ENCODE results near the gene ACTL10.
A peak's percentile ranks its signal among the peaks of the same experiment; 100 is the strongest.

Gene ACTL10

GRCh38 chr20:33674294-33675135, 7.8 kb downstream of the ACTL10 start, which contains the start of gene NECAB3:
TSS of gene NECAB3 (minus strand) at chr20:33674428. CDS start at chr20:33674352, 76 bp downstream.
- no peak for FAIRE-seq
- no peak for DNase-seq (ENCODE audit: extremely low spot score, insufficient read length, low read depth)

- DNase-seq (ENCODE audit: extremely low spot score, insufficient read length, low read depth) (no peak), FAIRE-seq (no peak)
Measured at GRCh38 chr20:33675136-33675959, 8.6 kb downstream of the ACTL10 start.

- DNase-seq (ENCODE audit: extremely low spot score, insufficient read length, low read depth) = no peak
- FAIRE-seq = no peak
Measured at GRCh38 chr20:33676121-33676520, 9.4 kb downstream of the ACTL10 start.

- DNase-seq (ENCODE audit: extremely low spot score, insufficient read length, low read depth) = no peak
- FAIRE-seq = no peak
Measured at GRCh38 chr20:33676652-33677645, 10.2 kb downstream of the ACTL10 start.

- no peak for FAIRE-seq
- DNase-seq (ENCODE audit: extremely low spot score, insufficient read length, low read depth) = no peak
Measured at GRCh38 chr20:33677991-33678702, 11.4 kb downstream of the ACTL10 start.

- FAIRE-seq (peak; percentile 90), DNase-seq (ENCODE audit: extremely low spot score, insufficient read length, low read depth) (no peak)
Measured at GRCh38 chr20:33679758-33680485, 13.2 kb downstream of the ACTL10 start.

- FAIRE-seq (no peak), DNase-seq (ENCODE audit: extremely low spot score, insufficient read length, low read depth) (no peak)
Measured at GRCh38 chr20:33680686-33681085, 13.9 kb downstream of the ACTL10 start.

GRCh38 chr20:33681288-33681687, 14.5 kb downstream of the ACTL10 start:
- DNase-seq (ENCODE audit: extremely low spot score, insufficient read length, low read depth) = no peak
- FAIRE-seq = no peak

GRCh38 chr20:33681728-33682353, 15.1 kb downstream of the ACTL10 start:
- FAIRE-seq = no peak

GRCh38 chr20:33684533-33685327, 18.0 kb downstream of the ACTL10 start:
- FAIRE-seq (no peak), DNase-seq (ENCODE audit: extremely low spot score, insufficient read length, low read depth) (no peak)

More at GRCh38 chr20:33681728-33682353, 15.1 kb downstream of the ACTL10 start:
- DNase-seq (ENCODE audit: extremely low spot score, insufficient read length, low read depth) = no peak

- no peak for DNase-seq (ENCODE audit: extremely low spot score, insufficient read length, low read depth)
- FAIRE-seq = peak; percentile 81
Measured at GRCh38 chr20:33685328-33686099, 18.8 kb downstream of the ACTL10 start.

- FAIRE-seq = peak; percentile 85
Measured at GRCh38 chr20:33686100-33686983, 19.6 kb downstream of the ACTL10 start, which contains the start of gene E2F1. TSS of gene E2F1 (minus strand) at chr20:33686385. CDS start at chr20:33686264, 121 bp downstream.

GRCh38 chr20:33686984-33687366, 20.2 kb downstream of the ACTL10 start:
- no peak for FAIRE-seq
- no peak for DNase-seq (ENCODE audit: extremely low spot score, insufficient read length, low read depth)

More at GRCh38 chr20:33686100-33686983, 19.6 kb downstream of the ACTL10 start, which contains the start of gene E2F1:
- peak; percentile 97 for DNase-seq (ENCODE audit: extremely low spot score, insufficient read length, low read depth)

- FAIRE-seq (no peak), DNase-seq (ENCODE audit: extremely low spot score, insufficient read length, low read depth) (no peak)
Measured at GRCh38 chr20:33687370-33687915, 20.7 kb downstream of the ACTL10 start.

Data from GM18507 (cell line).